GDM1 (cell line): ENCODE data around the gene ZNF614.
"Not testable (repeated sequence)": the region's sequence is repeated elsewhere in the genome, so short reads cannot be mapped to it uniquely, and the experiment has no call there.

Experiments
- DNase-seq: peaks from one replicate; lab custom pipeline; 2025; lab: John Stamatoyannopoulos, UW

ZNF614 gene

DNA sequence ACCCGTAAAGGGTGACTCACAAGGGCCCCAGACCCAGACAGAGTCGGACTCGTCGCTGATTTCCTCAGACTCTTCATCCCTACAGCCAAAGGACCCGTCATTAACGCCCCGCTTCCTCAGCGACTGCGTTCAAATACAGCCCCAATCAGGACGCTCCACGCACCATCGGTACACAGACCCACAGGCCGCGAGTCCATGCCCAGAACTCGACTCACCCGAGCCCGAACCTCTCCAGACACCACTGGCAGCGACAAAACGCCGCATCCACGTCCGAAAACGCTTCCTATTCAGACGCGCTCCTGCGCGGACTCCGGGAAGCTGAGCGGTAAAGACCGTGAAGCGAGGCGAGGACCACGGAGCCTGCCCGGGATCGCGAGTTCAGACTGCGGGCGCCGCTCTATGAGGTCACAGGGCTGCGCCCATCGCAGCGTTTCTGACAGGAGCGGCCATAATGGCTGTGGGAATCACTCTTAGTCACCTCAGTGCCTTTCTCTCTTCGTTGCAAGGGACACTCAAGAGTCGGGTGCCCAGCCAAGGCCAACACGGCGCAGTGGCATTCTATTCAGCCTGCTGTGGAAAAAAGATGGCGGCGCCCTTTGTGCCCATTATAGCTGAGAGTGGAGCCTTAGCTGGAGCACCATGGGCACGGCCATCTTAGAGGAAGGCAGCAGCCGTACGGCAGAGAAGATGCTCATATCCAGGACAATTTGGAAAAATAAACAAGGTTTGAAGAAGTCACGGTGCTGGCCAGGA, at the start of gene ZNF614:
Gene ZNF614, minus strand, starts transcription at position 353 of the 753 bp plus-strand sequence. CDS start 2,634 bp downstream, outside the sequence.
- DNase-seq = peak; percentile 75

DNA sequence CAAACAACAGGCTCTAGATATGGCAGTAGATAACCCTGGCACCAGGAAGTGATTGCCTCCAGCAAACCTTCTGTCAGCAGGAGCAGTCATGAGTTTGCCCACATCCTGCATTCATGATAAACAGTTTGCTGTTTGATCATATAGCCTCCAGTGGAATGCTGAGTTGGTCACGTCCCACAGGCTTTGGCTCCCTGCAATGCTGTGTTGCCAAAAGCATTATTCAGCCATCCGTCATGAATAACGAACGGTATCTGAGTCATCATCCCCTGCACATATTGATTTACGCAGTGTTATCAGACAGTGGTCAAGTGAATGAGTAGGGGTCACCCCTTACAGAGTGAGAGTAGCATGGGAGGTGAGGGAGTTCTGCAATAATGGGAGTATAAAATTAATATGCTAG, 42.3 kb upstream of the ZNF614 start:
- DNase-seq = no peak

DNA sequence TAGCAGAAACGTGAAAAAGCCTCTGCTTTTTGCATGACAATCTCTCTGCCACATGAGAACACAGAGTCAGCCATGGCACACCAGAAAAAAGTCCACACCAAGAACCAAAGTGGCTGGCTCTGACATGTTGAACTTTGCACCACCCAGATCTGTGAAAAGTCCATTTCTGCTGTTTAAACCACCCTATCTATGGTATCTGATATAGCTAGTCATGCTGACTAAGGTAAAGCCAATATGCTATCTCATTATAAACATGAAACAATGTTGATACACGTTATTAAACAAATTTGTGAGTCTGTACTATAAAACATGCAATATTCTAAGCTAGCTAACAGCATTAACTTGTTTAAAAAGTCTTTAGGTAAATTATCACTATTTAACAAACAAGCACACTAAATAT, 41.5 kb upstream of the ZNF614 start:
- DNase-seq = no peak

DNA sequence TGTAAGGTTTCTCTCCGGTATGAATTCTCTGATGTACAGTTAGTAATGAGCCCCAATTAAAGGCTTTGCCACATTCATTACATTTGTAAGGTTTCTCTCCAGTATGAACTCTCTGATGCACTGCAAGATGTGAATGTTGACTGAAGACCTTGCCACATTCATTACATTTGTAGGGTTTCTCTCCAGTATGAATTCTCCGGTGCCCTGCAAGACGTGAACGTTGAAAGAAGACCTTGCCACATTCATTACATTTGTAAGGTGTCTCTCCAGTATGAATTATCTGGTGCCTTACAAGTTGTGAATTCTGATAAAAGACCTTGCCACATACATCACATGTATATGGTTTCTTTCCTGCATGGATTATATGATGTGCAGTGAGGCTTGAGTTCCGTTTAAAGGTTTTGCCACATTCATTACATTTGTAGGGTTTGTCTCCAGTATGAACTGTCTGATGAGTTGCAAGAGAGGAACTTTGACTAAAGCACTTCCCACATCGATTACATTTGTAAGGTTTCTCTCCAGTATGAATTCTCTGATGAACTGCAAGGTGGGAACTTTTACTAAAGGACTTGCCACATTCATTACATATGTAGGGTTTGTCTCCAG, 38.2 kb upstream of the ZNF614 start:
- no peak for DNase-seq

DNA sequence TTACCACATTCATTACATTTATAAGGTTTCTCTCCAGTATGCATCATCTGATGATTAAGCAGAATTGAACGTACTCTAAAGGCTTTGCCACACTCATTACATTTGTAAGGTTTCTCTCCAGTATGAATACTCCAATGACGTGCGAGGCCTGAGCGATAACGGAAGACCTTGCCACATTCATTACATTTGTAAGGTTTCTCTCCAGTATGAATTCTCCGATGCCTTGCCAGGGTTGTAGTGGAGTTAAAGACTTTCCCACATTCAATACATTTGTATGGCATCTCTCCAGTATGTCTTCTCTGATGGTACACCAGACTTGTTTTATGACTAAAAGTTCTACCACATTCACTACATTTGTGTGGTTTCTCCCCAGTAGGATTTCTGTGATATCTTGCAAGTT, 37.2 kb upstream of the ZNF614 start:
- DNase-seq = no peak

DNA sequence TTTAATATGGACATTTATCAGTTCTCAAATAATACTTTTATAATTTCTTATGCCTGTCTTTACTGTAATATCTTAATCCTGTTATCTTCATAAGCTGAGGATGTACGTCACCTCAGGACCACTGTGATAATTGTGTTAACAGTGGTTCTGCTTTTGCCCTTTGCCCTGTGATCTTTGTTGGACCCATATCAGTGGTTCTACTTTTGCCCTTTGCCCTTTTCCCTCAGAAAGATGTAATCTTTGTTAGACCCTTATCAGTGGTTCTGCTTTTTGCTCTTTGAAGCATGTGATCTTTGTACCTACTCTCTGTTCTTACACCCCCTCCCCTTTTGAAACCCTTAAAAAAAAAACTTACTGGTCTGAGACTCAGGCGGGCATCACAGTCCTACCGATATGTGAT, 28.3 kb upstream of the ZNF614 start:
- DNase-seq = not testable (repeated sequence)

DNA sequence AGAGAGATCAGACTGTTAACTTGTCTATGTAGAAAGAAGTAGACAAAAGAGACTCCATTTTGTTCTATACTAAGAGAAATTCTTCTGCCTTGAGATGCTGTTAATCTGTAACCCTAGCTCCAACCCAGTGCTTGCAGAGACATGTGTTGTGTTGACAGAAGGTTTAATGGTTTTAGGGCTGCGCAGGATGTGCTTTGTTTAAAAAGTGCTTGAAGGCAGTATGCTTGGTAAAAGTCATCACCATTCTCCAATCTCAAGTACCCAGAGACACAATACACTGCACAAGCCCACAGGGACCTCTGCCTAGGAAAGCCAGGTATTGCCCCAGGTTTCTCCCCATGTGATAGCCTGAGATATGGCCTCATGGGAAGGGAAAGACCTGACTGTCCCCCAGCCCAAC, 23.6 kb upstream of the ZNF614 start:
- not testable (repeated sequence) for DNase-seq

DNA sequence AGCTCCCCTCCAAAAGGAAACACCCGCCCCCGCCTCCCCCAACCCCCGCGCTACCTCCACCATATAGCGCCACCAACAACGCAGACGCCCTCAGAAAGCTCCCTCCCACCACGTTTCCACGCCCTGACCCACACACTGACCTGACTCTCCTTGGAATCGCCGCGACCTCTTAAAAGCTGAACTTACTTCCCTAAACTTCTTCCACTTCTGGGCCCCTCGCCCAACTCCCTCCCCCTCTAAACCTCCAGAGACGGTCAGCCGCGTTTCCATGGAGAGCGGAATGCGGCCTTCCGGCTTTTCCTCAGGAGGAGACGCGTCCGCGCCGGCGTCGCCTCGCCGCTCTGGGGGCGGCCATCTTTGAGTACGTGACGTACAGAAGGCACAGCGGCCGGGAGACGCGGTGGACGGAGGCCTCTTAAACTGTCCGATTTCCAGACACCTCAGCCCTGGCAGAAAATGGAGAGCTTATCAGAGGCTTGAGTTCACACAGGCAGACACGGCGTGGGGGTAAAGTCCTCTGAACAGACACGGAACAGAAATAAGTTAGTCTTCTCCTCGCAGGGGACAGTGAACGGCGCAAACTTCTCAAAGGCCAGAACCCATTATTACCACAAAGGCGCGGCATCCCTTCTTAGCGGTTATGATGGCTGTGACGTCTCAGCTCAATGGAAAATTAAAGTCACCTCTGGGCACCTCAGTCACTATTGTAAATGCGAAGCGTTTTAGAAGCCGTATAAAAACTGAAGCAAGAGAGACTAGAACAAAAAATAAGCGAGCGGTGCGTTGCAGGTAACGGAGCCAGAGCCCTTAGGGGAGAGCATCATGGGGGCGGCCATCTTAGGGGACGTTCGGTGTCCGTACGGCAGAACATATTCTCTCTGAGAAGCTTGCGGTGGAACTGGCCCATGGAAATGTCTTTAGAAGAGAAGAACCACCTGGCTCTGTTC, 20.6 kb upstream of the ZNF614 start, which contains the start of gene ZNF432:
Gene ZNF432, minus strand, starts transcription at position 284 of the 947 bp plus-strand sequence. CDS start 1,970 bp downstream, outside the sequence.
- DNase-seq = peak; percentile 94

DNA sequence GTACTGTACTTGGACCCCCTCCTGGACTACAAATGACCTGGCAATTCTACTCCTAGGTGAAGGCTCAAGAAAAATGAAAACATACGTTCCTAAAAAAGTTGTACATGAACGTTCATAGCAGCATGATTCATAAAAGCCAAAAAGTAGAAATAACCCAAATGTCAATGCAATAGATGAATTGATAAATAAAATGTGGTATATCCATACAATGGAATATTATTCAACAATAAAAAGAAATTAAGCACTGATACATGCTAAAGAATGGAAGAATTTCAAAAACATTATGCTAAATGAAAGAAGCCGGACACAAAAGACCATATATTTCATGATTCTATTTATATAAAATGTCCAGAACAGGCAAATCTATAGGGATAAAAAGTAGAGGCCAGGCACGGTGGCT, 11.0 kb upstream of the ZNF614 start:
- DNase-seq = no peak

DNA sequence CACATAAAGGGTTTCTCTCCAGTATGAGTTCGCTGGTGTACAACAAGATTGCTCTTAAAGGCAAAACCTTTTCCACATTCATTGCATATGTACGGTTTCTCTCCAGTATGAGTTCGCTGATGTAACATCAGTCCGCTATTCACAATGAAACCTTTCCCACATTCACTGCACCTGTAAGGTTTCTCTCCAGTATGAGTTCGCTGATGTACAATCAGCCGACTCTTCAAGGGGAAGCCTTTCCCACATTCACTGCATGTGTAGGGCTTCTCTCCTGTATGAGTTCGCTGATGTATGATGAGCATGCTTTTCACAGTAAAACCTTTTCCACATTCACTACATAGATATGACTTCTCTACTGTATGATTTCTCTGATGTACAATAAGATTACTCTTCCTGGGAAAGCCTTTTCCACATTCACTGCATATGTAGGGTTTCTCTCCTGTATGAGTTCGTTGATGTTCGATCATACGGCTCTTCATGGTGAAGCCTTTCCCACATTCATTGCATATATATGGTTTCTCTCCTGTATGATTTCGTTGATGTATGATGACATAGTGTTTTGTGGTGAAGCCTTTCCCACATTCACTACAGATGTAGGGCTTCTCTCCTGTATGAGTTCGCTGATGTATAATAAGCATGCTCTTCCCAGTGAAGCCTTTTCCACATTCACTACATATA, 6.0 kb upstream of the ZNF614 start:
- DNase-seq = no peak

DNA sequence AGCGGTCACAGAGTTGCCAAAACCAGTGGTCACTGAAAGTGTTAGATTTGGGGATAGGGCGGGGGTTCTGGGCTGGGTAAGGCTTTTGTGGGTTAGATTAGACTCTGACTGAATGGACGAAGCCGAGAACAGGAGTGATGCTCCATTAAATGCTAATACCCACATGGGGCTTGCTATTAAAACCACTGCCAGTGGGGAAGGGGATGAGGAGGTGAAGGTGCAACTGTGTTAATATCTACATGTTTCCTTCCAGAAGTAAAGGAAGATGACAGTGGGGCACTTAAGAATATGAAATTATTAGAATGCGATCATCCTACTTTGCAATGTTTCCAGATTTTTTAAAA, 573 bp upstream of the ZNF614 start:
- DNase-seq = no peak

DNA sequence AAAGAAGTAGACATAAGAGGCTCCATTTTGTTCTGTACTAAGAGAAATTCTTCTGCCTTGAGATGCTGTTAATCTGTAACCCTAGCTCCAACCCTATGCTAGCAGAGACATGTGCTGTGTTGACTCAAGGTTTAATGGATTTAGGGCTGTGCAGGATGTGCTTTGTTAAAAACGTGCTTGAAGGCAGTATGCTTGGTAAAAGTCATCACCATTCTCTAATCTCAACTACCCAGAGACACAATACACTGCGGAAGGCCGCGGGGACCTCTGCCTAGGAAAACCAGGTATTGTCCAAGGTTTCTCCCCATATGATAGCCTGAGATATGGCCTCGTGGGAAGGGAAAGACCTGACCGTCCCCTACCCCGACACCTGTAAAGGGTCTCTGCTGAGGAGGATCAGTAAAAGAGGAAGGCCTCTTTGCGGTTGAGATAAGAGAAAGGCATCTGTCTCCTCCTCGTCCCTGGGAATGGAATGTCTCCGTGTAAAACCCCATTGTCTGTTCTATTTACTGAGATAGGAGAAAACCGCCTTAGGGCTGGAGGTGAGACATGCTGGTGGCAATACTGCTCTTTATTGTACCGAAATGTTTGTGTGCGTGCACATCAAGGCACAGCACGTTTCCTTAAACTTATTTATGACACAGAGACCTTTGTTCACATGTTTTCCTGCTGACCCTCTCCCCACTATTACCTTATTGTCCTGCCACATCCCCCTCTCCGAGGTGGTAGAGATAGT, 1.8 kb downstream of the ZNF614 start:
- not testable (repeated sequence) for DNase-seq

DNA sequence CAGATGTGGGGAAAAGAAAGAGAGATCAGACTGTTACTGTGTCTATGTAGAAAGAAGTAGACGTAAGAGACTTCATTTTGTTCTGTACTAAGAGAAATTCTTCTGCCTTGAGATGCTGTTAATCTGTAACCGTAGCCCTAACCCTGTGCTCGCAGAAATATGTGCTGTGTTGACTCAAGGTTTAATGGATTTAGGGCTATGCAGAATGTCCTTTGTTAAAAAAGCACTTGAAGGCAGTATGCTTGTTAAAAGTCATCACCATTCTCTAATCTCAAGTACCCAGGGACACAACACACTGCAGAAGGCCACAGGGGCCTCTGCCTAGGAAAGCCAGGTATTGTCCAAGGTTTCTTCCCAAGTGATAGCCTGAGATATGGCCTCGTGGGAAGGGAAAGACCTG, 3.7 kb downstream of the ZNF614 start:
- DNase-seq = not testable (repeated sequence)

DNA sequence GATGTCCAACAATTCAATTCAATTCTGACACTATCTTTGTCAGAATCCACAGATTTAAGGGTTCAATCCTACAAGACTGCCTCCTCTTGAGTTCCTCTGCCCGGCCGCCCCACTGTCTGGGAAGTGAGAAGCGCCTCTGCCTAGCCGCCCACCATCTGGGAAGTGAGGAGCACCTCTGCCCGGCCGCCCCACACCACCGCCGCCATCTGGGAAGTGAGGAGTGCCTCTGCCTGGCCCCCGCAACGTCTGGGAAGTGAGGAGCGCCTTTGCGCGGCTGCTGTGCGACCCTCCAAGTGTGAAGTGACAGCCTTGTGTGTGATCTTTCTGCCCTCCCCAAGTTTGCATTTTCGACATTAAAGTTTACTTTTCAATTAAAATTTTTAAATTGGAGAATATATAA, 6.0 kb downstream of the ZNF614 start:
- DNase-seq = no peak

DNA sequence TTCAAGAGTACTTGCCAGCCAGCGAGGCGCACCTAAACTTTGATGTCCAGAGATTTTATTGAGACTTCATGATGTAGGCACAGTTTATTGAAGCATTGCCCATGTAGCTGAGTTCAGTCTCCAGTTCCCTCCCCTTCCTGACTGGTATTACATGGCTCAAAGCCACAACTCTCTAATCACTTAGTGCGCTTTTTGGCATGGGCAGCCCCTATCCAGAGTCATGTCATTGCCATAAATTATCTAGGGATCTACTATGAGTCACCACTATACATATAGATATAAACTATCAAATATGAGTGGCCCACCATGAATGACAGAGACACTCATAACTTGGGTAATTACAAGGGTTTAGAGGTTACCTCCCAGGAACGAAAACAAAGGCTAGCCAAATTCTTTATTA, 7.7 kb downstream of the ZNF614 start:
- no peak for DNase-seq

DNA sequence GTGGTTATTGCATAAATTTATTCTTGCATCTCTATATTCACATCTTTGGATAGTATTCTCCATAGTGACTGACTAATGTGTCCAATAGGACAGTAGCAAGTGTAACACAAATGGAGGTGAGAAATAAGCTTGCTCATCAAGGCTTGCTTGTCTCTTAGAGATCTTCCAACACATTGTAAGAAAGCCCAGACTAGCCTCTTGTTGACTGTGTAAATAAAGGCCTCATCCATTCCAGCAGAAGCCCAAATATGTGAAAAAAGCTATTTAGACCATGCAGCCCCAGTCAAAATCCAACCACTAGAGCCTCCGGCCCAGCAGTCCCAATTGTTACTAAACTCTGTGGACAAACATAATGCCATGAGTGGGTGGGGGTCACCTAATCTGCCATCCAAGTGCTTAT, 17.5 kb downstream of the ZNF614 start:
- DNase-seq = no peak

DNA sequence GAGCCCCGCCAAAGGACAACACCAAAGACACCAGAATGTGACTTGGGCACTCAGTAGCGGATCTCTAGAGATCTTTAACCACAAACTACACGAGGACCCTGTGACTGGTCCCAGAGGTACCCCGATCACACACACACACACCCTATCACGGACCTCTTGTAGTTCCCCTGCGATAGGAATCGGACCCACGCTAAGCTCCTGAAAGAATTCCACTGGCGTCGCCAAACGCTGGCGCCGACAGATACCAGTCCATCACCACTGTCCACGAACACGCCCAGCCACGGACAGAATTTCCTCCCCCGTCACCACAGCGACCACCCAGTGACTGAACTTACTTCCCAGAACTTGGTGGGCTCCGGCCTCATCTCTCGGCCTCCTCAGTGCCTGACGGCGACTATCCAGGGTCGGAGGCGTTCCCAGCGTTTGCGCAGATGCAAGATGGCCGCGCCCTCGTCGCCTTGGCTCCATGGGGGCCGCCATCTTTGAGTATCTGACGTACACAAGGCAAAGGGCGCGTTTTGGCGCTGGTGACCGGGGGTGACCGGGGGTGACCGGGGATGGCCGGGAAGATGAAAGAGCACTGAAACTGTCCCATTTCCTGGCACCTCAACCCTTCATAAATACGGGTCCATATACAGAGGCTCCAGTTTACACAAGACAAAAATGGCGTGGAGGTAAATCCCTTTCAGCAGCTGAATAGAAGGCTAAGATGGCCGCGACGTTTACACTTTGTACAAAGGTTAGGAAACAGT, 20.2 kb downstream of the ZNF614 start, which contains the start of gene ZNF615:
Gene ZNF615, minus strand, starts transcription at position 406 of the 752 bp plus-strand sequence. CDS start 4,500 bp downstream, outside the sequence.
- DNase-seq = peak; percentile 77

DNA sequence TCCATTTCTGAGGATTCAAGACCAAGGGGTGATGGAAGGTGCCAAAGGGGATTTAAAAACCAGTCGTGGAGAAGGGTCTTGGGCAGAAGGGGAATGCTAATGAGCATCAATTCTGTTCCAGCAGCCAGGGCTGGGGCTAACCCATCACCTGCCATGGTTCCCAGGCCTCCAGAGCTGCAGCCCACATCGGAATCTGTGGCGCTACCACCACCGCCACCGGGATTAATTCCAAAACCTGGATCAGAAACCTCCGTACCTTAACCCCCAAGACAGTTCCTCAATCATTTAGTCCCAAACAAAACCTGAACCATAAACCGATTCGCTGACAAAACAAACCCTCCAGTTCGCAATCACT, 20.8 kb downstream of the ZNF614 start:
- no peak for DNase-seq

DNA sequence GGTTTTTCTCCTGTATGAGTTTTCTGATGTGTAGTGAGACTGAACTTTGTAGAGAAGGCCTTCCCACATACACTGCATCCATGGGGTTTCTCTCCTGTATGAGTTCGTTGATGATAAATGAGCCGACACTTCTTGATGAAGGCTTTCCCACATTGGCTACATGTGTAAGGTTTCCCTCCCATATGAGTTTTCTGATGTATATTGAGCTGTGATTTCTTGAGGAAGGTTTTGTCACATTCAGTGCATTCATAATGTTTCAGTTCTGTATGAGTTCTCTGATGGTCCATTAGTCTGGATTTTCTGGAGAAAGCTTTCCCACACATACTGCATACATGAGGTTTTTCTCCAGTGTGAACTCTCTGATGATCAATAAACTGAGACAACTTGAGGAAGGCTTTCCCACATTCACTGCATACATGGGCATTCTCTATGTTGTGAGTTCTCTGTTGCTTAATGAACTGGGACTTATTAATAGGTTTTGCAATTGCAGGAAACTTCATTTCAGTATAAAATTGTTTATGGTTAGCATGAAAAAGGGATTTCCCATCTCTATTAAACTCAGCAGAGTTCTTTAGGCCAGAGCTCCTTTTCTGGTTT, 34.0 kb downstream of the ZNF614 start:
- no peak for DNase-seq

DNA sequence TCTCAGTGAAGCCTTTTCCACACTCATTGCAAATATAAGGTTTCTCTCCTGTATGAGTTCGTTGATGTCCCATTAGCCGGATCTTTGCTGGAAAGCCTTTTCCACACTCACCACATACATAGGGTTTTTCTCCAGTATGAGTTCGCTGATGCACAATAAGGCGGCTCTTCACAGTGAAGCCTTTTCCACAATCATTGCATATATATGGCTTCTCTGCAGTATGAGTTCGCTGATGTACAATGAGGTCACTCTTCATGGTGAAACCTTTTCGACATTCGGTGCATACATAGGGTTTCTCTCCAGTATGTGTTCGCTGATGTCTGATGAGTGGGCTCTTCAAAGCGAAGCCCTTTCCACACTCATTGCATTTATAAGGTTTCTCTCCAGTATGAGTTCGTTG, 34.8 kb downstream of the ZNF614 start:
- no peak for DNase-seq
